ENCODE data around the gene HDDC2. TPM values are rescaled to one million over a fixed set of nuclear protein-coding genes. Genes with fewer than 3 reads are reported as not detected.
A peak's percentile ranks its signal among the peaks of the same experiment; 100 is the strongest.

HDDC2 gene
- total and polyA plus RNA-seq, 9 of the 15 experiments (the other 6 are each of a cell fraction or from before 2014, with no cell fraction given), result 194 to 632 (median 294) TPM

DNA sequence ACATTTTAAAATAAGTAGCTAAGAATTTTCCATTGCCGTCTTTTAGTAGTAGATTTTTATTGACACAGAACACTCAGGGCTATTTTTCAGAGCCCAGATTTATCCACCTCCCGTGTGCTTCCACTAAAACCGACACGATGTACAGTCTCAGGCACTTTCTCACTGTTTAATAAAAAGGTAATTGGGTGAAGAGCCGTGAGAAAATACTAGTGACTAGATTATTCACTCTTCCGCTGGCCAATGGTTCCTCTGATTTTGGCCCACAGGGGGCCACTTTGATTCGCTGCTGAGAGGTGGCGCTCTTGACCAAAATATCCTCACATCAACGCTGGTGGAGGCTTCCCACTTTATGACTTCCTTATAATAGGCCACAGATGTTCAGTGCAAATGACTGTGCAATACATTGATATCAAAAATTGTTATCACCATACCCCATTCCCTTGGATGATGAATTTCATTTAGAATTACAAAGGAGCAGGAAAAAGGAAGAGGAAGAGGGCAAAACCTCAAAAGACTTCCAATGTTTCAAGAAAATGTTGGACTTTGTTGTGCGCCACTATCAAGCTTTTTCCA lies 12.3 kb upstream of the HDDC2 start (continued):
- TF ChIP-seq, protein P1, sequence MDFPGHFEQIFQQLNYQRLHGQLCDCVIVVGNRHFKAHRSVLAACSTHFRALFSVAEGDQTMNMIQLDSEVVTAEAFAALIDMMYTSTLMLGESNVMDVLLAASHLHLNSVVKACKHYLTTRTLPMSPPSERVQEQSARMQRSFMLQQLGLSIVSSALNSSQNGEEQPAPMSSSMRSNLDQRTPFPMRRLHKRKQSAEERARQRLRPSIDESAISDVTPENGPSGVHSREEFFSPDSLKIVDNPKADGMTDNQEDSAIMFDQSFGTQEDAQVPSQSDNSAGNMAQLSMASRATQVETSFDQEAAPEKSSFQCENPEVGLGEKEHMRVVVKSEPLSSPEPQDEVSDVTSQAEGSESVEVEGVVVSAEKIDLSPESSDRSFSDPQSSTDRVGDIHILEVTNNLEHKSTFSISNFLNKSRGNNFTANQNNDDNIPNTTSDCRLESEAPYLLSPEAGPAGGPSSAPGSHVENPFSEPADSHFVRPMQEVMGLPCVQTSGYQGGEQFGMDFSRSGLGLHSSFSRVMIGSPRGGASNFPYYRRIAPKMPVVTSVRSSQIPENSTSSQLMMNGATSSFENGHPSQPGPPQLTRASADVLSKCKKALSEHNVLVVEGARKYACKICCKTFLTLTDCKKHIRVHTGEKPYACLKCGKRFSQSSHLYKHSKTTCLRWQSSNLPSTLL (IDR thresholded peaks at IDR 0.05), result no peak
- TF ChIP-seq MYNN (IDR thresholded peaks at IDR 0.05) (no peak), MYNN (CRISPR knock-in tag; IDR thresholded peaks at IDR 0.05) (no peak), MECOM (CRISPR knock-in tag; IDR thresholded peaks at IDR 0.05) (no peak), GABPB1 (CRISPR knock-in tag; IDR thresholded peaks at IDR 0.05) (no peak), HLTF (IDR thresholded peaks at IDR 0.05) (no peak), ILK (tag; IDR thresholded peaks at IDR 0.05; ENCODE audit: borderline replicate concordance, low read depth) (no peak), SRSF7 (optimal IDR thresholded peaks at IDR 0.05; ENCODE audit: low read depth, low read length) (no peak), MAFK (IDR thresholded peaks at IDR 0.05; ENCODE audit: low read length) (no peak), SMARCA4 (IDR thresholded peaks at IDR 0.05) (no peak), RAD21 (CRISPR knock-in tag; conservative IDR thresholded peaks at IDR 0.05 in 1 of 2, IDR thresholded peaks at IDR 0.05 in 1 of 2) (peak; percentile 91 to 95), DMBX1 (CRISPR knock-in tag; IDR thresholded peaks at IDR 0.05; ENCODE audit: borderline replicate concordance) (no peak), RBBP5 (IDR thresholded peaks at IDR 0.05; ENCODE audit: borderline replicate concordance, insufficient read depth, low read length, poor library complexity, severe bottlenecking) (no peak), U2AF2 (optimal IDR thresholded peaks at IDR 0.05; ENCODE audit: low read depth, low read length) (no peak), NCOR1 (IDR thresholded peaks at IDR 0.05) (no peak), JUND (IDR thresholded peaks at IDR 0.05; ENCODE audit: borderline replicate concordance, low read depth, low read length) (peak; percentile 33; the same call in 1 of the 2 replicates), JUND (tag; IDR thresholded peaks at IDR 0.05; ENCODE audit: borderline replicate concordance, low read depth, low read length) (no peak), RFX7 (CRISPR knock-in tag; IDR thresholded peaks at IDR 0.05) (no peak), ZNF140 (CRISPR knock-in tag; IDR thresholded peaks at IDR 0.05) (no peak), ZNF347 (CRISPR knock-in tag; IDR thresholded peaks at IDR 0.05; ENCODE audit: low read depth) (no peak), NCOA4 (IDR thresholded peaks at IDR 0.05; ENCODE audit: partially characterized antibody) (no peak), NEUROD1 (IDR thresholded peaks at IDR 0.05; ENCODE audit: borderline replicate concordance, low read depth, low read length, partially characterized antibody) (no peak), SP2 (IDR thresholded peaks at IDR 0.05; ENCODE audit: extremely low read depth, low read depth, low read length, poor library complexity, severe bottlenecking) (no peak)
- TF ChIP-seq, protein P2, sequence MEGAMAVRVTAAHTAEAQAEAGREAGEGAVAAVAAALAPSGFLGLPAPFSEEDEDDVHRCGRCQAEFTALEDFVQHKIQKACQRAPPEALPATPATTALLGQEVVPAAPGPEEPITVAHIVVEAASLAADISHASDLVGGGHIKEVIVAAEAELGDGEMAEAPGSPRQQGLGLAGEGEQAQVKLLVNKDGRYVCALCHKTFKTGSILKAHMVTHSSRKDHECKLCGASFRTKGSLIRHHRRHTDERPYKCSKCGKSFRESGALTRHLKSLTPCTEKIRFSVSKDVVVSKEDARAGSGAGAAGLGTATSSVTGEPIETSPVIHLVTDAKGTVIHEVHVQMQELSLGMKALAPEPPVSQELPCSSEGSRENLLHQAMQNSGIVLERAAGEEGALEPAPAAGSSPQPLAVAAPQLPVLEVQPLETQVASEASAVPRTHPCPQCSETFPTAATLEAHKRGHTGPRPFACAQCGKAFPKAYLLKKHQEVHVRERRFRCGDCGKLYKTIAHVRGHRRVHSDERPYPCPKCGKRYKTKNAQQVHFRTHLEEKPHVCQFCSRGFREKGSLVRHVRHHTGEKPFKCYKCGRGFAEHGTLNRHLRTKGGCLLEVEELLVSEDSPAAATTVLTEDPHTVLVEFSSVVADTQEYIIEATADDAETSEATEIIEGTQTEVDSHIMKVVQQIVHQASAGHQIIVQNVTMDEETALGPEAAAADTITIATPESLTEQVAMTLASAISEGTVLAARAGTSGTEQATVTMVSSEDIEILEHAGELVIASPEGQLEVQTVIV (CRISPR knock-in tag; IDR thresholded peaks at IDR 0.05; ENCODE audit: borderline replicate concordance), result no peak
- TF ChIP-seq, protein P3, sequence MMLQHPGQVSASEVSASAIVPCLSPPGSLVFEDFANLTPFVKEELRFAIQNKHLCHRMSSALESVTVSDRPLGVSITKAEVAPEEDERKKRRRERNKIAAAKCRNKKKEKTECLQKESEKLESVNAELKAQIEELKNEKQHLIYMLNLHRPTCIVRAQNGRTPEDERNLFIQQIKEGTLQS (IDR thresholded peaks at IDR 0.05), result no peak
- TF ChIP-seq, protein P3 (CRISPR knock-in tag; conservative IDR thresholded peaks at IDR 0.05), result no peak
